Erythroblast (primary cell): ENCODE data around the gene STK10.

Source experiments
- DNase-seq, 2 experiments: peaks; one replicate each; lab custom pipeline; 2025; lab: John Stamatoyannopoulos, UW
- GATA1 ChIP-seq: IDR thresholded peaks from 2 replicates; pipeline ENCODE4 v1.6.1; 2011; ENCODE audit warnings: low read depth, mild to moderate bottlenecking, control low read depth, low read length, moderate library complexity
- POLR2A ChIP-seq: IDR thresholded peaks from 2 replicates; pipeline ENCODE4 v1.6.1; 2011; ENCODE audit warnings: mild to moderate bottlenecking, low read length

STK10 gene

GRCh38 chr5:172110260-172110815 is 77.7 kb downstream of the STK10 start:
- TF ChIP-seq POLR2A (no peak), GATA1 (no peak)
- DNase-seq: no peak

- DNase-seq: no peak
- TF ChIP-seq POLR2A: no peak
- no peak for TF ChIP-seq GATA1
These were observed 78.3 kb downstream of the STK10 start for GRCh38 chr5:172109749-172110148.

DNA sequence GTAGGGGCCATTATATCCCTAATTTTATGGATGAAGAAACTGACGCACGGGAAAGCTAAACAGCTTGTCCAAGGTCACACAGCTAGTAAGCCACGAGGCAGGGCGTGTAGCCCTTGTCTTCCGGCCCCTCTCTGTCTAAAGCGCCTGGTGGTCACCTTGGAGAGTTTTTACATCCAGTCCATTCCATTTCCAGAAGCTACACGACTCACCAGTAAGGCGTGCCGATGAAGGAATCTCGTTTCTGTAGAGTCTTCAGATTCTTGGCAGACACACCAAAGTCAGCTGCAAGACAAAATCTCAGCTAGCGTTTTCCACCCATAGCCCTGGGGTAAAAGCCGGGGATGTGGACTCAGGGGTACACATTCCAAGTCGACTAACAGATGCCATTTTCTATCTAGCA is 80.5 kb downstream of the STK10 start:
- TF ChIP-seq POLR2A: no peak
- DNase-seq: no peak

GRCh38 chr5:172106511-172107356 is 81.3 kb downstream of the STK10 start:
- peak; percentile 48 to 75 for DNase-seq

GRCh38 chr5:172105811-172106210 is 82.2 kb downstream of the STK10 start:
- no peak for TF ChIP-seq POLR2A
- no peak for TF ChIP-seq GATA1
- DNase-seq: no peak

More at GRCh38 chr5:172106511-172107356, 81.3 kb downstream of the STK10 start:
- TF ChIP-seq POLR2A (no peak), GATA1 (no peak)

GRCh38 chr5:172104801-172105701 is 83.0 kb downstream of the STK10 start:
- TF ChIP-seq POLR2A: no peak
- no peak for TF ChIP-seq GATA1

DNA sequence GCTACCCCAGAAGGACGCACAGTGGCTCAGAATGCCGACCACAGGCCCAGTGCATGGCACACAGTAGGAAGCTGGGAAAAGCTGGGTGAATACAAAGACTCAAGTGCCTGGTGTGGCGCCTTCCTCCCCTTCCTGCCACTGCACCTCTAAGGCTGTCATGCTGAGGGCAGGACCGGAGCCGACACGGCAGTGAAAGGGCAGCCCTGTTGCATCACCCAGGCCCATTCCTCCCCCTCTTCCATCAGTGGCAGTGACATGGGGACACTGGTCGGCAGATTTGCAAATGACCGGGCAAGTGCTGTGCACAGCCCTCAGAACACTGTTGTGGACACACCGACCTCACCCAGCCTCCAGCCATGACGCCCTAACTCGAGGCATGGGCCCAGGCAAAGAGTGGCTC is 84.0 kb downstream of the STK10 start:
- DNase-seq: peak in 1 of 2 experiments; percentile 21
- TF ChIP-seq GATA1 (no peak), POLR2A (no peak)

More at GRCh38 chr5:172104801-172105701, 83.0 kb downstream of the STK10 start:
- DNase-seq: no peak

- DNase-seq: peak; percentile 45 to 54
- TF ChIP-seq POLR2A: no peak
- no peak for TF ChIP-seq GATA1
These were observed 85.0 kb downstream of the STK10 start for GRCh38 chr5:172102913-172103626.

DNA sequence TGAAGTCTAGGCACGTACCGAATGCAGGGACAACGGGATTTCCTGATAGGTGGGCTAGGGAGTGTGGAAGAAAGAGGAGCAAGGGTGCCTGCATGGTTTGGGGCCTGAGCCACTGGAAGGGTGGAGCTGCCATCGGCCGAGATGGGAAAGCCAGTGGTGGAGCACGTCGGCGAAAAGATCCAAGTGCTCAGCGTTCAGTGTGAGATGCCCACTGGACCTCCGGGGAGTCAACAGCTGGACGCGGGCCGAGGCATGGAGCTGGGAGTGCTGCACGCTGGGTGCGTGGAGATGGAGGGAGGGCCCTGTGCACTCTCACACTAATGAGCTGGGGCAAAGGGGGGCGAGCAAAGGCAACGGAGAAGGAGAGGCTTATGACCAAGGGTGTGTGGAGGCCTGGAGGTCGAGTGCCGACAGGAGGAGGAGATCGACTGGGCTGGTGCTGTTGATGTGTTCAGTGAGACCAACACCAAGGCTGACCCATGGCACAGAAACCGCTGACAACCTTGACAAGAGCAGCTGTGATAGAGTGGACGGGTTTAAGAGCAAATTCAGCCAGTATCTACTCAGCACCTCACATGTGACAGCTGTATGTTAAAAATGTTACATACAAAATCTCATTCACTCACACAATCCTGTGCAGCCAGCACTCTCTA is 85.7 kb downstream of the STK10 start:
- DNase-seq: no peak

GRCh38 chr5:172101547-172102217 is 86.3 kb downstream of the STK10 start:
- TF ChIP-seq GATA1: no peak
- no peak for DNase-seq

More for the DNA sequence above, 85.7 kb downstream of the STK10 start:
- TF ChIP-seq POLR2A (no peak), GATA1 (no peak)

DNA sequence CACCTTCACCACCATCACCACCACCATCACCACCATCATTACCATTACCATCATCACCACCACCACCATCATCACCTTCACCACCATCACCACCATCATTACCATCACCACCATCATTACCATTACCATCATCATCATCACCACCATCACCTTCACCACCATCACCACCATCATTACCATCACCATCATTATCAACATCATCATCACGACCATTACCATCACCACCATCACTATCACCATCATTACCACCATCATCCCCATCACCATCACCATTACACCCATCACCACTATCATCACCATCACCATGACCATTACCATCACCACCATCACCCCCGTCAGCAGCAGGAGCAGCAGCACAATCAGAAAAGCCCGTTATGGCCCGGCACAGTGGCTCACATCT is 89.1 kb downstream of the STK10 start:
- TF ChIP-seq GATA1 (no peak), POLR2A (no peak)
- DNase-seq: no peak

DNA sequence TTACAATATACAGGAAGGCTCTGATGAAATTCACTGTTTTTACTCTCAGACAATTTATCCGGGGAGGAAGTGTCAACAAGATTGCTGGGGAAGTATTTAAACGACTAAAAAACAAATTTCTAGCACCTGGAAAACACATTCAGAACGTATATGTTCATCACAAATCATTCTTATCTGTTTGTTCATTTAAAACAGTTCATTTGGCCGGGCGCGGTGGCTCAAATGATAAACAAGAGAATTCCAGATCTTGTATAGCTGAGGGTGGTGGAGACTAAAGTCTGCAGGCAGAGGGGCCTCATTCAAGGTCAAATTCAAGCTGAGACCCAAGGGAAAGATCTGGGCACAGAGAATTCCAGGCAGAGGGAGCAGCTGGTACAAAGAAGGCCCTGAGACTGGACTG is 90.0 kb downstream of the STK10 start:
- TF ChIP-seq POLR2A (no peak), GATA1 (no peak)

GRCh38 chr5:172097356-172097755 is 90.7 kb downstream of the STK10 start:
- TF ChIP-seq GATA1 (no peak), POLR2A (no peak)
- no peak for DNase-seq

More for the DNA sequence above, 90.0 kb downstream of the STK10 start:
- DNase-seq: no peak
